Stimulated activated CD8-positive, alpha-beta memory T cell treated with anti-CD3 and anti-CD28 coated beads, Interleukin-4, amount 100 ng/mL, for 4 hours (primary cell): ENCODE data around the gene MTG1.

Experiments
- DNase-seq, 2 donors: peaks; one replicate each; pipeline ENCODE4 v3.0.0-alpha.2; 2020; ENCODE audit warnings: low read depth in 2 of 2, low spot score in 1 of 2

MTG1 gene

DNA sequence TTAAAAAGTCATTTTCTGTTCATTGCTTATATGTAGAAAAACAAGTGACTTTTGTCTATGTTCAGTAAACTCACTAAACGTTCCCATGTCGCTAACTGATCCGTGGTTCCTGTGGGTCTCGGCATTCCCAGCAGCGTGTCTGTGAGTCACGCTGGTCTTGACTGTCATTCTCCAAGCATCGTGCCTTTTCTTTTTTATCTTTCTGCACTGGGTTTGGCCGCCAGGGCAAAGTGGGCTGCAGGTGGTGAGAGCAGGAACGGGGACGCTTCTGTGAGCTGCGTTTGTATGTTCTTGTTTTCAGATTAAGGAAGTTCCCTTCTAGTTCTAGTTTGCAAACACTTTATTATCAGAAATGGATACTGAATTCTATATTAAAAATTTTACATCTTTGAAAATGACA, 53.0 kb downstream of the MTG1 start:
- DNase-seq: no peak

- DNase-seq: no peak
Measured at GRCh38 chr10:133448120-133448519, 54.2 kb downstream of the MTG1 start.

- no peak for DNase-seq
Measured at GRCh38 chr10:133451346-133451745, 57.4 kb downstream of the MTG1 start.

DNA sequence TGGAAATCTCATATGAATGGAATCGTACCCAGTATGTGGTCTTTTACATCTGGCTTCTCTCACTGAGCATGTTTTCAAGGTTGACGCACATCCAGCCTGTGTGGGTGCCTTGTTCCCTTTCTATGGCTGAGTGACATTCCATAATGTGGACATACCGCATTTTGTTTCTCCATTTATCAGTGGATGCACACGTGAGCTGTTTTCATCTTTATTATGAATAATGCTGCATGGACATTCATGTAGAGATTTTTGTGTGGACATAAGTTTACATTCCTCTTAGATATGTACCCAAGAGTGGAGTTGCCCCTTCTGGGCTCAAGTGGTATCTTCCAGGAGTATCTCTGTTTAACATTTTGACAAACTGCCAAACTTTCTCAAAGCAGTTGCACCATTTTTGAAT, 58.5 kb downstream of the MTG1 start:
- no peak for DNase-seq

GRCh38 chr10:133453516-133454203, 59.7 kb downstream of the MTG1 start, which contains the start of gene SCART1:
TSS of gene SCART1 (plus strand) at chr10:133453945. CDS start at chr10:133453998, 53 bp downstream.
- no peak for DNase-seq

GRCh38 chr10:133454204-133454893, 60.4 kb downstream of the MTG1 start:
- no peak for DNase-seq

- no peak for DNase-seq
Measured at GRCh38 chr10:133455196-133455595, 61.2 kb downstream of the MTG1 start.

- DNase-seq: no peak
Measured at GRCh38 chr10:133455611-133456031, 61.7 kb downstream of the MTG1 start.

- DNase-seq: no peak
Measured at GRCh38 chr10:133456041-133456951, 62.3 kb downstream of the MTG1 start.

- DNase-seq: no peak
Measured at GRCh38 chr10:133457100-133457841, 63.3 kb downstream of the MTG1 start.

DNA sequence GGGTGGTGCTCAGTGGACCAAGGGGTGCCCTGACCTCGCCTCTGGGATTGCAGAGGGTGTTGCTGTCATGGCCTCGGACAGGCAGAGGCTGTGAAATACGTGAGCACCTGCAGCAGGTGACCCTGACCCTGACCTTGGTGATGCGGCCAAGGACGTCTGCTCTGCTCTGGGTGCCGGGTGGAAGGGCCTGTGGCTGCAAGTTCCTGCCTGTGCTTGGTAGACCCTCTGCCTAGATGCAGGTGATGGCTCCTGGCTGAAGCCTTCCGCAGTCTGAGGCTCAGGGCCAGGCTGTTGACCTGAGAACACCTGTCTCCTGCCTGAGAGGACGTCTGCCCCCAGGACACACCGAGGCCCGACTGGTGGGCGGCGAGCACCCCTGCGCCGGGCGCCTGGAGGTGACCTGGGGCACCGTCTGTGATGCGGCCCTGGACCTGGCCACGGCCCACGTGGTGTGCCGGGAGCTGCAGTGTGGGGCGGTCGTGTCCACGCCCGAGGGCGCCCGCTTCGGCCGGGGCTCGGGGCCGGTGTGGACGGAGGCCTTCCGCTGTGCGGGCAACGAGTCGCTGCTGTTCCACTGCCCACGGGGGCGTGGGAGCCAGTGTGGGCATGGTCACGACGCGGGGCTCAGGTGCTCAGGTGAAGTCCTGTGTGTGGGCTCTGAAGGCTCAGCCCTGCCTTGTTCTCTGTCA, 64.2 kb downstream of the MTG1 start:
- DNase-seq: no peak

DNA sequence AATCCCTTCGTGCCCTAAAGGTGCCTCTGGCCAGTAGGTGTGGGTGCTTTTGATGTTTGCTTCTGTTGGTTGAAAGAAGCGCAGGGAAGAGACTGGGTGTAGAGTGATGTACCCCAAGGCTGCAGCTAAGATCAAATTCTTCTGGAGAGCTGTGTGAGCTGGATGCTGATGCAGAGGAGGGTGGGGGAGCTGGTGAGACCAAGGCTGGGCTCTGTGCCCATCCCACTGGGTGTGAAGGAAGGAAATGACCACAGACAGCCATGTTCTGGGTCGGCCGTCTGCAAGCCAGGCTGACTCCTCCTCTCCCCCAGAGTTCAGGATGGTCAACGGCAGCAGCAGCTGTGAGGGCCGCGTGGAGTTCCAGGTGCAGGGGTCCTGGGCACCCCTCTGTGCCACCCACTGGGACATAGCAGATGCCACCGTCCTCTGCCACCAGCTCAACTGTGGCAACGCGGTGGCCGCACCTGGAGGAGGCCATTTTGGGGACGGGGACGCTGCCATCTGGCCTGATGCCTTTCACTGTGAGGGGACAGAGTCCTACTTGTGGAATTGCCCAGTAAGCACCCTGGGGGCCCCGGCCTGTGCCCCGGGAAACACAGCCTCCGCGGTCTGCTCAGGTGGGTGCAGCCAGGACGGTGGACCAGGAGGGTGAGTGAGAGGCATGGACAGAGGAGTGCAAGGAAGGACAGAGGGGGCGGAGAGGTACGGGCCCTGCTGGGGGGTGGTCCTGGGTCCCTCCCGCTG, 64.9 kb downstream of the MTG1 start:
- no peak for DNase-seq

GRCh38 chr10:133459454-133460207, 65.7 kb downstream of the MTG1 start:
- no peak for DNase-seq

DNA sequence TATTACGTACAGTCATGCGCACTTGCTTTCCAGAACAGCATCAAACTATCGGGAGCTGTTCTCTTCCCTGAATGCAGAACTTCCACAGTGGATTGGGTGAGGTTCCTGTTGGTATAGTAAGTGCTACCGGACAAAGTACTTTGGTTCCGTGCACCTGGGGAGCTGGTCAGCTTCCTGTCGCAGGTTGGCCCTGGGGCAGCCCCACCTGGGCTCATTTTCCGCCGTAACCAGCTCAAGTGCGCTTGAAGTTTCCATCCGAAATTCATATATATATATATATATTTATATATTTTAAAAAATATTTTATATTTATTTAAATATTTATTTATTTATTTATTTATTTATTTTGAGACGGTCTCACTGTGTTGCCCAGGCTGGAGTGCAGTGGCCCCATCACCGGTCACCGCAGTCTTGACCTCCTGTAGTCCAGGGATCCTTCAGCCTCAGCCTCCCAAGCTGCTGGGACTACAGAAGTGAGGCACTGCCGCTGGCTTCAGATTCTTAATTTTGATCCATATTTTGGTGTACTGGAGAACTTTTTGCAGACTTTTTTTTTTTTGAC, 66.3 kb downstream of the MTG1 start:
- DNase-seq: no peak

DNA sequence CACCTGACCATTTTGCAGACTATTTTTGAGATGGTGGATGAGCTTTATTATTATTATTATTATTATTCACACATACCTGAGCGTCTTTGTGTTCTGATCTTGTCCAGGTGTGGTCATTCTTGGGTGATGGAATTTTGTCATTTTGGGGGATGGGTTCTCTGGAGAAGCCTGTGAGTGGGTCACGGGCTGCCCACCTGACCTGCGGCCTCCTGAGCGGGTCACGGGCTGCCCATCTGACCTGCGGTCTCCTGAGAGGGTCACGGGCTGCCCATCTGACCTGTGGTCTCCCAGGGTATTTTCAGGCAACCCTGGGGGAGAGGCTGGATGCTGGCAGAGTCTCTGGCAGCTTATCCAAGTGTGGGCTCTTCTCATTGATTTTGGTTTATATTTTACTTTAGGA, 67.1 kb downstream of the MTG1 start:
- no peak for DNase-seq

GRCh38 chr10:133461841-133462240, 67.9 kb downstream of the MTG1 start:
- DNase-seq: no peak

DNA sequence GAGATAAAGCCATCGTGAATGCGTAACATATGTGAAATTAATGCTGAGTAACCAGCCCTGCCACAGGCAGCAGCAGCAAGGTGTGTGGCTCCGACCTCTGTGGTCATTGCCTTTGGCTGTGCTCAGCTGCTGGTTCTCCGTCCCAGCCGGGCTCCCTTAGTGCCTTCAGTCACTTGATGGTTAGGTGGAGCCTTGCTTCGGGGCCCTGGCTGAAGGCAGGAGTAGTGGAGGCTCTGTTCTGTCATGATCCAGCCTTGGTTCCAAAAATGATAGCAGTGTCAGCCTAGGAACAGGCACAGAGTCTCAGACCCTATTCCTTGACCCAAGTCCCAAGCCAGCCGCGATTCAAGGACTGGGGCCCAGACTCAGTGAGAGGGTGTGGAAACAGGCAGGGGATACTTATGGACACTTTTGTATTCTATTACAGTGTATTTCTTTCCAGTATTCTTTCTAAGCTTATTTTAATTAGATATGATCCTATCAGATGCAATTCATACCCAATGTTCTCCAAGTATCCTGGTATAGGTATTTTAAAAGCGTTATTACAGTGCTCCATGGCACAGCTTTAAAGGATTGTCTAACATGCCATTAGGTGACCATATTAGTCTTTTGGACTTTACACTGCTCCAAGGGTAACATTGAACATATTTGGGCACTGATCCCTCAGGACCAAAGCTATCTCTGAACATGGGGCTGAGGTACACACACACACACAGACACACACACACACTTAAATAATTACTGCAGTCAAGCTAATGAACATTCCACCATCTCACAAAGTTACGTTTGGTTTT, 68.8 kb downstream of the MTG1 start:
- no peak for DNase-seq

DNA sequence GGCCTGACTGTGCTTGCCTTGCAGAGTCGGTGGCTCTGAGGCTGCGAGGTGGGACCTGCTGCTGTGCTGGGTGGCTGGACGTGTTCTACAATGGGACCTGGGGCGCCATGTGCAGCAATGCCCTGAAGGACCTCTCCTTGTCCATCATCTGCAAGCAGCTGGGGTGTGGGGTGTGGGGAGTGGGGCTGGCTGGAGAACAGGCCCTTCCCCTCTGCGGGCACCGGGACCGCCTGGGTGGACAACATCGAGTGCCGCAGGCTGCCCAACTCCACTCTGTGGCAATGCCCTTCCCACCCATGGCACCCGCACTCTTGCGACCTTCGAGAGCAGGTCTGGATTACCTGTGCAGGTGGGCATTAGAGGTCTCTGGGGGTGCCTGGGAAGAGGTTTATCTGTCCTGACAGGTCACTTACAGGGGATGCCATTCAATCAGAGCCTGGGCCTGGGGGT, 70.7 kb downstream of the MTG1 start:
- DNase-seq: no peak
